ENCODE measurements around the gene PRR20G.
"Not testable (repeated sequence)": the region's sequence is repeated elsewhere in the genome, so short reads cannot be mapped to it uniquely, and the experiment has no call there.

PRR20G gene

GRCh38 chr3:127293650-127294049 is 5.8 kb upstream of the PRR20G start:
- not testable (repeated sequence) for H4K91ac ChIP-seq (ENCODE audit: low read depth, low read length); H4K8ac ChIP-seq (ENCODE audit: low read depth, low read length); H3K14ac ChIP-seq (ENCODE audit: low read length); H4K12ac ChIP-seq (ENCODE audit: low read depth, low read length); H2BK12ac ChIP-seq (ENCODE audit: low read length); H3K27me3 ChIP-seq (ENCODE audit: insufficient read depth, low read length); H3K4me3 ChIP-seq (ENCODE audit: low read depth, low read length); H3K4me2 ChIP-seq (ENCODE audit: low read length); H3K9me3 ChIP-seq (ENCODE audit: insufficient read depth, low read depth, low read length); H3K18ac ChIP-seq (ENCODE audit: low read length); H3K4ac ChIP-seq (ENCODE audit: low read depth, low read length); DNase-seq; H3K4me1 ChIP-seq (ENCODE audit: control insufficient read depth in 1 of 2, insufficient read depth in 2 of 2, low read length in 2 of 2); H3K23ac ChIP-seq (ENCODE audit: low read length); H2AK5ac ChIP-seq (ENCODE audit: low read length); H3K36me3 ChIP-seq (ENCODE audit: control insufficient read depth in 1 of 2, insufficient read depth in 2 of 2, low read length in 2 of 2); H2AFZ ChIP-seq (ENCODE audit: insufficient read depth, low read length, poor library complexity); H3K79me1 ChIP-seq (ENCODE audit: low read length); H3K79me2 ChIP-seq (ENCODE audit: control insufficient read depth, insufficient read depth, low read length, poor library complexity); H3K9ac ChIP-seq (ENCODE audit: low read length); H3K27ac ChIP-seq (ENCODE audit: low read depth, low read length); H2BK120ac ChIP-seq (ENCODE audit: insufficient read depth, low read length, poor library complexity); H2BK5ac ChIP-seq (ENCODE audit: low read depth, low read length, poor library complexity)
- no CpG with 5 or more reads among the region's 16 CpGs for WGBS (ENCODE audit: extremely low coverage, insufficient coverage, insufficient read length)

- H3K18ac ChIP-seq (ENCODE audit: low read length) = no peak overlapping the region
- no peak overlapping the region for H4K12ac ChIP-seq (ENCODE audit: low read depth, low read length)
- H4K91ac ChIP-seq (ENCODE audit: low read depth, low read length) = no peak overlapping the region
- H4K8ac ChIP-seq (ENCODE audit: low read depth, low read length) = no peak overlapping the region
- H2BK120ac ChIP-seq (ENCODE audit: insufficient read depth, low read length, poor library complexity) = no peak overlapping the region
- H3K4me3 ChIP-seq (ENCODE audit: low read depth, low read length) = no peak overlapping the region
- H2BK5ac ChIP-seq (ENCODE audit: low read depth, low read length, poor library complexity) = no peak overlapping the region
- no peaks in the 10 kb centered on the region for H3K79me1 ChIP-seq (ENCODE audit: low read length)
- H2AK5ac ChIP-seq (ENCODE audit: low read length) = no peak overlapping the region
- no peak overlapping the region for H3K14ac ChIP-seq (ENCODE audit: low read length)
- peaks cover 9% of the 10 kb centered on the region for H3K9me3 ChIP-seq (ENCODE audit: insufficient read depth, low read depth, low read length)
- H3K23ac ChIP-seq (ENCODE audit: low read length) = no peak overlapping the region
- H3K9ac ChIP-seq (ENCODE audit: low read length) = no peak overlapping the region
- no peak for DNase-seq
- no peaks in the 10 kb centered on the region for H3K27me3 ChIP-seq (ENCODE audit: insufficient read depth, low read length)
- no peaks in the 10 kb centered on the region for H3K4me1 ChIP-seq (ENCODE audit: control insufficient read depth in 1 of 2, insufficient read depth in 2 of 2, low read length in 2 of 2)
- no peak overlapping the region for H3K27ac ChIP-seq (ENCODE audit: low read depth, low read length)
- no peak overlapping the region for H3K4ac ChIP-seq (ENCODE audit: low read depth, low read length)
- H3K36me3 ChIP-seq (ENCODE audit: control insufficient read depth in 1 of 2, insufficient read depth in 2 of 2, low read length in 2 of 2) = no peaks in the 10 kb centered on the region
- H3K4me2 ChIP-seq (ENCODE audit: low read length) = no peak overlapping the region
- H3K79me2 ChIP-seq (ENCODE audit: control insufficient read depth, insufficient read depth, low read length, poor library complexity) = no peaks in the 10 kb centered on the region
- H2BK12ac ChIP-seq (ENCODE audit: low read length) = no peak overlapping the region
- no peak overlapping the region for H2AFZ ChIP-seq (ENCODE audit: insufficient read depth, low read length, poor library complexity)
Measured at GRCh38 chr3:127291611-127292010, 3.8 kb upstream of the PRR20G start.

- no CpG with 5 or more reads among the region's 1 CpG for WGBS (ENCODE audit: extremely low coverage, insufficient coverage, insufficient read length)
- Histone ChIP-seq H3K27ac (ENCODE audit: low read depth, low read length) (no peak overlapping the region), H3K79me1 (ENCODE audit: low read length) (no peaks in the 10 kb centered on the region), H2BK5ac (ENCODE audit: low read depth, low read length, poor library complexity) (no peak overlapping the region), H4K12ac (ENCODE audit: low read depth, low read length) (no peak overlapping the region), H2AK5ac (ENCODE audit: low read length) (no peak overlapping the region), H3K4me2 (ENCODE audit: low read length) (no peak overlapping the region), H3K4me1 (ENCODE audit: control insufficient read depth in 1 of 2, insufficient read depth in 2 of 2, low read length in 2 of 2) (no peaks in the 10 kb centered on the region), H3K4ac (ENCODE audit: low read depth, low read length) (no peak overlapping the region), H2AFZ (ENCODE audit: insufficient read depth, low read length, poor library complexity) (no peak overlapping the region), H4K91ac (ENCODE audit: low read depth, low read length) (no peak overlapping the region), H3K79me2 (ENCODE audit: control insufficient read depth, insufficient read depth, low read length, poor library complexity) (no peaks in the 10 kb centered on the region), H3K18ac (ENCODE audit: low read length) (no peak overlapping the region), H3K27me3 (ENCODE audit: insufficient read depth, low read length) (no peaks in the 10 kb centered on the region), H3K9ac (ENCODE audit: low read length) (no peak overlapping the region), H3K4me3 (ENCODE audit: low read depth, low read length) (no peak overlapping the region), H2BK120ac (ENCODE audit: insufficient read depth, low read length, poor library complexity) (no peak overlapping the region), H3K14ac (ENCODE audit: low read length) (no peak overlapping the region), H2BK12ac (ENCODE audit: low read length) (no peak overlapping the region), H3K23ac (ENCODE audit: low read length) (no peak overlapping the region), H4K8ac (ENCODE audit: low read depth, low read length) (no peak overlapping the region), H3K36me3 (ENCODE audit: control insufficient read depth in 1 of 2, insufficient read depth in 2 of 2, low read length in 2 of 2) (no peaks in the 10 kb centered on the region), H3K9me3 (ENCODE audit: insufficient read depth, low read depth, low read length) (peaks cover 9% of the 10 kb centered on the region)
- no peak for DNase-seq
Measured at GRCh38 chr3:127291114-127291513, 3.3 kb upstream of the PRR20G start.

GRCh38 chr3:127289706-127290575 is 2.1 kb upstream of the PRR20G start:
- Histone ChIP-seq H2BK5ac (ENCODE audit: low read depth, low read length, poor library complexity) (no peak overlapping the region), H2BK12ac (ENCODE audit: low read length) (no peak overlapping the region), H2AFZ (ENCODE audit: insufficient read depth, low read length, poor library complexity) (no peak overlapping the region), H4K12ac (ENCODE audit: low read depth, low read length) (no peak overlapping the region), H3K4me1 (ENCODE audit: control insufficient read depth in 1 of 2, insufficient read depth in 2 of 2, low read length in 2 of 2) (no peaks in the 10 kb centered on the region), H3K9me3 (ENCODE audit: insufficient read depth, low read depth, low read length) (peaks cover 8% of the 10 kb centered on the region), H3K36me3 (ENCODE audit: control insufficient read depth in 1 of 2, insufficient read depth in 2 of 2, low read length in 2 of 2) (no peaks in the 10 kb centered on the region), H2BK120ac (ENCODE audit: insufficient read depth, low read length, poor library complexity) (no peak overlapping the region), H3K27ac (ENCODE audit: low read depth, low read length) (no peak overlapping the region), H3K18ac (ENCODE audit: low read length) (no peak overlapping the region), H4K91ac (ENCODE audit: low read depth, low read length) (no peak overlapping the region), H3K79me1 (ENCODE audit: low read length) (no peaks in the 10 kb centered on the region), H3K4me3 (ENCODE audit: low read depth, low read length) (no peak overlapping the region), H3K23ac (ENCODE audit: low read length) (no peak overlapping the region), H3K4ac (ENCODE audit: low read depth, low read length) (no peak overlapping the region), H3K27me3 (ENCODE audit: insufficient read depth, low read length) (no peaks in the 10 kb centered on the region), H4K8ac (ENCODE audit: low read depth, low read length) (no peak overlapping the region), H3K14ac (ENCODE audit: low read length) (no peak overlapping the region), H3K79me2 (ENCODE audit: control insufficient read depth, insufficient read depth, low read length, poor library complexity) (no peaks in the 10 kb centered on the region), H3K4me2 (ENCODE audit: low read length) (no peak overlapping the region), H2AK5ac (ENCODE audit: low read length) (no peak overlapping the region), H3K9ac (ENCODE audit: low read length) (no peak overlapping the region)
- DNase-seq = no peak
- no CpG with 5 or more reads among the region's 4 CpGs for WGBS (ENCODE audit: extremely low coverage, insufficient coverage, insufficient read length)
